ENCODE data around the gene SPAG16.

SPAG16 gene

DNA sequence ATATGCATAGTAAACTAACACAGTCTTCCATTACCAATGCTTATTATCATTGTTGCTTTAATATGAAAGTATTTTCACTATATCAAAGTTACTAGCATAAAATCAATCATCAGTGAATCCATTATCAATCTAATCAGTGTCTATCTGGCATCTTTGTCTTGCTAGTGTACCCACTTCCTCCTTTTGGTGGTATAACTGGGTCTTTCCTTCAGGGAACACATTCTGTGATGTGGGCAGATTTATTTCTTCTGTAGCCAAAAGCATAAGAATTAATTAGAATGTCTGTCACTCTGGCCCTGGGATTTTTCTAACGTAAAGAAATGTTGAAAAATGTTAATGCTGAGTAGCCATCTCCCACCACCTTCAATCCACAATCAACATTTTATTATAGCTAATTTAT lies 970.8 kb downstream of the SPAG16 start:
- TF ChIP-seq, protein P1, sequence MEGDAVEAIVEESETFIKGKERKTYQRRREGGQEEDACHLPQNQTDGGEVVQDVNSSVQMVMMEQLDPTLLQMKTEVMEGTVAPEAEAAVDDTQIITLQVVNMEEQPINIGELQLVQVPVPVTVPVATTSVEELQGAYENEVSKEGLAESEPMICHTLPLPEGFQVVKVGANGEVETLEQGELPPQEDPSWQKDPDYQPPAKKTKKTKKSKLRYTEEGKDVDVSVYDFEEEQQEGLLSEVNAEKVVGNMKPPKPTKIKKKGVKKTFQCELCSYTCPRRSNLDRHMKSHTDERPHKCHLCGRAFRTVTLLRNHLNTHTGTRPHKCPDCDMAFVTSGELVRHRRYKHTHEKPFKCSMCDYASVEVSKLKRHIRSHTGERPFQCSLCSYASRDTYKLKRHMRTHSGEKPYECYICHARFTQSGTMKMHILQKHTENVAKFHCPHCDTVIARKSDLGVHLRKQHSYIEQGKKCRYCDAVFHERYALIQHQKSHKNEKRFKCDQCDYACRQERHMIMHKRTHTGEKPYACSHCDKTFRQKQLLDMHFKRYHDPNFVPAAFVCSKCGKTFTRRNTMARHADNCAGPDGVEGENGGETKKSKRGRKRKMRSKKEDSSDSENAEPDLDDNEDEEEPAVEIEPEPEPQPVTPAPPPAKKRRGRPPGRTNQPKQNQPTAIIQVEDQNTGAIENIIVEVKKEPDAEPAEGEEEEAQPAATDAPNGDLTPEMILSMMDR (IDR thresholded peaks at IDR 0.05; ENCODE audit: low read depth, low read length, missing control alignments): no peak
- in situ Hi-C loops (cut with HindIII; ENCODE audit: low sequenced_read_pairs): no loop called here

GRCh38 chr2:214261683-214262082 lies 977.4 kb downstream of the SPAG16 start:
- DNase-seq (ENCODE audit: low read depth): no peak
- TF ChIP-seq, protein P1 (IDR thresholded peaks at IDR 0.05; ENCODE audit: low read depth, low read length, missing control alignments): no peak
- in situ Hi-C loops (cut with HindIII; ENCODE audit: low sequenced_read_pairs): no loop called here
- no peak overlapping the region for H3K4me3 ChIP-seq (ENCODE audit: low read depth, low read length)

More for the DNA sequence above, 970.8 kb downstream of the SPAG16 start:
- no peak for DNase-seq (ENCODE audit: low read depth)
- no peak overlapping the region for H3K4me3 ChIP-seq (ENCODE audit: low read depth, low read length)

GRCh38 chr2:214264171-214264570 lies 979.9 kb downstream of the SPAG16 start:
- no peak for DNase-seq (ENCODE audit: low read depth)
- in situ Hi-C loops (cut with HindIII; ENCODE audit: low sequenced_read_pairs): no loop called here
- H3K4me3 ChIP-seq (ENCODE audit: low read depth, low read length): no peak overlapping the region
- TF ChIP-seq, protein P1 (IDR thresholded peaks at IDR 0.05; ENCODE audit: low read depth, low read length, missing control alignments): no peak

- in situ Hi-C loops (cut with HindIII; ENCODE audit: low sequenced_read_pairs): no loop called here
- no peak for DNase-seq (ENCODE audit: low read depth)
- no peak overlapping the region for H3K4me3 ChIP-seq (ENCODE audit: low read depth, low read length)
- TF ChIP-seq, protein P1 (IDR thresholded peaks at IDR 0.05; ENCODE audit: low read depth, low read length, missing control alignments): no peak
Measured at GRCh38 chr2:214265991-214266489, 981.8 kb downstream of the SPAG16 start.

- DNase-seq (ENCODE audit: low read depth): no peak
- TF ChIP-seq, protein P1 (IDR thresholded peaks at IDR 0.05; ENCODE audit: low read depth, low read length, missing control alignments): no peak
- in situ Hi-C loops (cut with HindIII; ENCODE audit: low sequenced_read_pairs): no loop called here
Measured at GRCh38 chr2:214277880-214278279, 993.6 kb downstream of the SPAG16 start.

GRCh38 chr2:214286011-214286410 lies 1001.7 kb downstream of the SPAG16 start:
- in situ Hi-C loops (cut with HindIII; ENCODE audit: low sequenced_read_pairs): no loop called here
- TF ChIP-seq, protein P1 (IDR thresholded peaks at IDR 0.05; ENCODE audit: low read depth, low read length, missing control alignments): no peak
- no peak for DNase-seq (ENCODE audit: low read depth)
- no peak overlapping the region for H3K4me3 ChIP-seq (ENCODE audit: low read depth, low read length)

More at GRCh38 chr2:214277880-214278279, 993.6 kb downstream of the SPAG16 start:
- H3K4me3 ChIP-seq (ENCODE audit: low read depth, low read length): no peak overlapping the region

Data from astrocyte of the cerebellum (primary cell).